ENCODE measurements around the gene IMPG2.

DNA sequence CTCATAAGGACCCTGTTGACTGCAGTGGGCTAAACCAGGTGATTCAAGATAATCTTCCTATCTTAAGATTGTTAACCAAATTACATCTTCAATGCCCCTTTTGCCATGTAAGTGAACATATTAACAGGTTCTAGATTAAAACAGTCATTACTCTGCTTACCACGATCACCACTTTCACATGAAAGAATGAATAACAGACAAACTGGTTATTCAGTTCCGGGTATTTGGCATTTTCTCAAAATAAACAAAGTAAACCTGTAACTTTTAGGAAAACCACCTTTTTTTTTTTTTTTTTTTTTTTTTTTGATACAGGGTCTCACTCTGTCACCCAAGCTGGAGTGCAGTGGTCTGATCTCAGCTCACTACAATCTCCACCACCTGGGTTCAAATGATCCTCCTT, 131.2 kb downstream of the IMPG2 start:
- TF ChIP-seq, protein P1, sequence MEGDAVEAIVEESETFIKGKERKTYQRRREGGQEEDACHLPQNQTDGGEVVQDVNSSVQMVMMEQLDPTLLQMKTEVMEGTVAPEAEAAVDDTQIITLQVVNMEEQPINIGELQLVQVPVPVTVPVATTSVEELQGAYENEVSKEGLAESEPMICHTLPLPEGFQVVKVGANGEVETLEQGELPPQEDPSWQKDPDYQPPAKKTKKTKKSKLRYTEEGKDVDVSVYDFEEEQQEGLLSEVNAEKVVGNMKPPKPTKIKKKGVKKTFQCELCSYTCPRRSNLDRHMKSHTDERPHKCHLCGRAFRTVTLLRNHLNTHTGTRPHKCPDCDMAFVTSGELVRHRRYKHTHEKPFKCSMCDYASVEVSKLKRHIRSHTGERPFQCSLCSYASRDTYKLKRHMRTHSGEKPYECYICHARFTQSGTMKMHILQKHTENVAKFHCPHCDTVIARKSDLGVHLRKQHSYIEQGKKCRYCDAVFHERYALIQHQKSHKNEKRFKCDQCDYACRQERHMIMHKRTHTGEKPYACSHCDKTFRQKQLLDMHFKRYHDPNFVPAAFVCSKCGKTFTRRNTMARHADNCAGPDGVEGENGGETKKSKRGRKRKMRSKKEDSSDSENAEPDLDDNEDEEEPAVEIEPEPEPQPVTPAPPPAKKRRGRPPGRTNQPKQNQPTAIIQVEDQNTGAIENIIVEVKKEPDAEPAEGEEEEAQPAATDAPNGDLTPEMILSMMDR (IDR thresholded peaks at IDR 0.05), result no peak
- TF ChIP-seq POLR2AphosphoS5 (IDR thresholded peaks at IDR 0.05) (no peak), POLR2A (IDR thresholded peaks at IDR 0.05) (no peak), EP300 (IDR thresholded peaks at IDR 0.05) (no peak)
